ENCODE results near the gene KRTAP9-7.

Gene KRTAP9-7

DNA sequence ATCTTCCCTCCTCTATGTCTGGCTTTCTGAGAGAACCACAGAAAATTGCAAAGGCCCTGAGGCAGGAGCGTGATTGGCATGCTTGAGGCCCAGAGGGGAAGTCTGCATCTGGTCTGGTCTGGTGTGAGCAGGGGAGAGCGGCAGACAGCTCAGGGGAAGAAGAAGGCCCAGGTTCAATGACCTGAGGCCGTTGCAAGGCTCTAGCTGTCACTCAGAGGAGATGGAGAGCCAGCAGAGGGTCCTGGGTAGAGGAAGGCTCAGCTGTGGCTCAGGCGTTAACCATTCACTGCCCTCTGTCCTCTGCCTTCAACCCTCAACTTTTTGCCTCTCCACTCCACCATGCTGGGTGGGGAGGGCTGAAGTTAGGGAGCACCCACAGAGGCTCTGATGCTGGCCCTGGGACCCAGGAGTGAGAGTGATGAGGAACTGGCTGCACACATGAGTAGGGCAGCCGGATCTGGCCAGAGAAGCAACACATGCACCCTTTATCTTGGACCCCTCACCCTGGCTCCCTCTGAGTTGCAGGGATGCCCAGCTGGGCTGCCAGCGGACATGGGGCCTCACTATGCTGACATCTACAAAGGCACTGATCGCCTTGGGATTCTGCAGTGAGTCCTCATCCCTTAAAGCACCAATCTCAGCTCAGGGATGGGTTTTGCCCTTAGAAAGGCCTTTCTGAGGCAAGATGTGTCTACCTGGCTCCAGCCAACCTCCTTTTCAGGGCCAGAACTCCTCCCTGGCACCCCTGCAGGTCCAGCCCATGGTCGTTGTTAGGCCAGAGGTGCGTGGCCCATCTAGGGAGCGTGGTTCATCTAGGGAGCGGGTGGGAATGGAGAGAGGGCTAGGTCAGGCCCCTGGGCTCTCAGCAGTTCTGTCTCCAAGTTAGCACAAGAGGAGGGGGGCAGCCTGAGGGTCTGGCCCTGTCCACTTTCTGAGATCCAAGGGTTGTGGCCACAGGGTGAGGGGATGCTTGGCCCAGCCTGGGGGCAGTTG lies 47.7 kb downstream of the KRTAP9-7 start:
- no peak for DNase-seq

DNA sequence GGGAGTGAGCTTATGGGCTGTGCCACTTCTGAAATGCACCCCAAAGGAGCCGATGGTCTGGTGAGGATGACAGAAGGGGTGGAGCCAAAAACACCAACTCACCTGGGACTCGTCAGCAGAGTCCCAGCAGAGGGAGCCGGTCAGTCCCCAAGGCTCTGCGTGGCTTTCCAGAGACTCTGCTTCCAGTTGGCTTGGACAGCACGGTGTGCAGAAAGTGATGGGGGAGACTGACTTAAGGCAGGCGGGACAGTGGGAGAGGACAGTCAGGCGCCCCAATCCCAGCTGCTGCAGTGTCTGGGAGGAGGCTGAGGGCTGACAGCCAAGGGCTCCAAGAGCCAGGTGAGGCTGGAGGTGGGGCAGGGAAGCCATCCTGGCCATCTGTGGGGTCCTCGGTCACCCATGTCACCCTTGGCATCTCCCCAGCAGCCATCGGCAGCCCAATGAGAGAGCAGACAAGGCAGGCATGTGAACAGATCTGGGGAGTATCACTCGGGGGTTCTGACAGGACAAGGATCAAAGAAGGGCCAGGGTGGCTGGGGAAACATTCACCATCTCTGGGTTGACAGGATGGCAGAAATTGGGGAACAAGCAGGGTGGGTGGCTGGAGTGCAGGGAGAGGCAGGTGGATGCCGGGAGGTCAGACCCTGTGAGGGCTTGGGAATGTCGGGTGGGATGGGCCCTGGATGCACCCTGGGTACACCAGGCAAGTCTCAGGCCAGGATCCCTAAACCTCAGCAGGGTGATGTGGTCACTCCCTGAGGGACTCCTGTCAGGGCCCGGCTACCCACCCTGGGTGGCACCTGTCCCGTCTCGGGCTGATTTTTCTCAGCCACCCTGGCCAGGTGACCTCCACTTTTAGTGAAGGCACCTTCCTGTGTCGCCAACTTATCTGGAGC lies 48.9 kb downstream of the KRTAP9-7 start:
- no peak for DNase-seq

DNA sequence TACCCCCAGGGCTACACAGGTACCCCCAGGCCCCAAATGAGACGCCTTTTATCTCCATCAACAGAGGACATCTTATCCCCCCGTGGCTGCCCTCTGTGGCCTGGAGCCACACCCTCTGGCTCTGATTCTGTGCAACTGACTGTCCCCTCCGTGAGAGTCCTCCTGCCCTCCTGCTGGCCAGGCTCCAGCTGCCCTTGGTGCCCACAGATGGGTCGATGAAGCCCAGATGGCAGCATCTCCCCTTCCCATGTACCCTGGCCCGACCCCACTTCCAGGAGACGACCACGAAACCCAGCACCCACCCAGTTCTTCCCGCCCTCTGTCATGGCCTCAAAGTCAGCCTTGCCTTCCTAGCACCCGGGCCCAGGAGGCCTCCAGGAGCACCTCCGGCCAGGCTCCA lies 49.6 kb downstream of the KRTAP9-7 start:
- no peak for DNase-seq

DNA sequence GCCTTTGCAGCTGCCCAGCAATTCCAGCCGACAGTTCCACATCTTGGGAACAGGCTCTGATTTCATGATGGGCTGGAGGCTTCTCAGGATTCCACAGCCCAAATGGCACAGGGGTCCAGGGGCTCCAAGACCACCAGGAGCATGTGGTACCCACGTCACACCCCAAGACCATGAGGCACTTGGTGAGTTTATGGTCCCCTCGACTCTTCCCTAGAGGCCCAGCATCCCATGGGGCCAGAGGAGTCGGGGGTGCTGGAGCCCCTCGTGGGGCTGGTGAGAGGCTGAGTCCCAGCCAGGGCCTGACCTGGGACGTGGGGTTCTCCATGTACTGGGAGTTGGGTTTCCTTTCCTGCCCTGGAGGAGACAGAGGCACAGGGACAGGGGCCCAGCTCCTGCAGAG lies 50.1 kb downstream of the KRTAP9-7 start:
- DNase-seq: no peak

Data from CD4-positive, alpha-beta T cell treated with Interleukin-4 for 4 hours (primary cell).